Renal pelvis (tissue), 4 donors: Measurements from ENCODE around the gene GALNT10. TPM values are rescaled to one million over a fixed set of nuclear protein-coding genes. Genes with fewer than 3 reads are reported as not detected.

Experiments
- DNase-seq: peaks from one replicate; pipeline ENCODE4 v3.0.0-alpha.2; 2013
- polyA plus RNA-seq, 3 donors: library from polyadenylated mRNA; unstranded; fragments of 120-200 nt; gene quantifications; one replicate each; pipeline ENCODE4 v1.2.1, GENCODE V29; 2013; ENCODE audit not compliant: insufficient read length in 3 of 3

The GALNT10 gene
- polyA plus RNA-seq, 3 donors: 24.3 to 28.7 (median 26.6) TPM

DNA sequence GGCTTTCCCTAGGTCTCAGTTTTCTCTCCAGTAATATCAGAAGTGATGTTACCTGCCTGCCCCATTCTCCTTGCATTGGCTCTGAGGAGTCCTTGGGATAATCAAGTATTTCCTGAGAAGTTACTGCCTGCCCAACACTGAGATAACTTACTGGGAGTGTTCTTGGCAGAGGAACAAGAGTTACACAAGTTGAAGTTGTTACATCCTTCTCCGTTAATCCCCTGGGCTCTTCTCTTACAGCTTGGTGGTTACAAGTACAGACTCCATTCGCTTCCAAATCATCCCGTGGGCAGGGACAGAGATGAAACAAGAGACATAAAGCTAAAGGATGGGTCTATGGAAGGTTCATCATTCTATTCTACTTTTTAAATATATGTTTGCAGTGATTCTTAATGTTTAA lies 181.2 kb downstream of the GALNT10 start:
- DNase-seq: no peak

DNA sequence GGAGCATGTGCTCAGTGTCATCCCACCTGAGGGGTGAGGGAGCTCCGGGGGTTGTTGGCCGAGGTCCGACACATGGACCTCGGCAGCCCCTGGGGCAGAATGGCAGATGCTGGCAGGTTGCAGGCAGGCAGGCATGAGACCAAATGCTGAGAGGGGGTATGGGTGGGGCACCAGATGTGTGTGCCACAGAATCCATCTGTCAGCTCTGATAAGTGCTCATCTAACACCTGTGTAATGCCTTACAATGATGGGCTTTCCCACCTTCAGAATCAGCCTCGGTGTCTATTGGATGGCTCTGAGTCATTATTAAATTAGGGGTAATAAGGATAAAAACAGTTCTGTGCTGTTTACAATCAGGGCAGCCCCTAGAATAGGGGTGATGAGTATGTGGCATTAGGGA lies 182.1 kb downstream of the GALNT10 start:
- no peak for DNase-seq

DNA sequence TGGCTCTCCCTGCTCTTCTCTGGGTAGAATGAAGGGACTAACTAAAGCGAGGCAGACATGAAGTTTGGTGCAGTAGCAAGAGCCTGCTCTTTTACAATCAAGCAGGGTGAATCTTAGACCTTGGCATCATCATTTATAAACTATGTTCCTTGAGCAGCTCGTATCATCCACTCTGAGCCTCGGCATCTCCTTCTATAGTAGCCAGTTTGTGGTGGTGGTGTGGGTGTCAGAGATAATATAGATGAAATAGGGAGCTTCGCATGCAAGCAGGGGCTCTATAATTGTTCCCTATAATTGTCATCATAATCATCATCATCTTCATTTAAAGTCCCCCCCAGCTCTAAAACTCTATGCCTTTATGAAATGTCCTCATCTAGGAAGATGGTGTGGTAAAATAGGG lies 182.8 kb downstream of the GALNT10 start:
- no peak for DNase-seq

DNA sequence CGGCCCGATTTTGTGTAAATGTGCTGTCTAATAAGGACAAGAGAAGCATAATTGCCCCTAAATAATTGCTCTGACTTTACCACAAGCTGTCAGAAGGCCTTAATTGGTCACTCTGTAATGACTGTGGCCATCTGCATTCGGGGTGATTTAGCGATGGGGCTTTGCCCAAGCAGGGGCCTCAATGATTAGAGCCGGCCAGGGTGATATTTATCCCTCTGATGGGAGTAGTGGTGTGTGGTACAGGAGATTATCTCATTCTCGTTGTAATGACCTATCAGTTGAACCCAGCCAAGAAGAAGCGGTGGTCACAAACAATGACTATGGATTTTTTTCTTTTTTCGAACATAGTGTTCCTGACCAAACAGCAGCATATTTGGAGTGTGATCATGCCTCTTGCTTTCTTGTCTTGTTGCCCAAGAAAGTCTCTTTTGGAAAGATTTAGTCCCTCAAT lies 183.2 kb downstream of the GALNT10 start:
- no peak for DNase-seq

DNA sequence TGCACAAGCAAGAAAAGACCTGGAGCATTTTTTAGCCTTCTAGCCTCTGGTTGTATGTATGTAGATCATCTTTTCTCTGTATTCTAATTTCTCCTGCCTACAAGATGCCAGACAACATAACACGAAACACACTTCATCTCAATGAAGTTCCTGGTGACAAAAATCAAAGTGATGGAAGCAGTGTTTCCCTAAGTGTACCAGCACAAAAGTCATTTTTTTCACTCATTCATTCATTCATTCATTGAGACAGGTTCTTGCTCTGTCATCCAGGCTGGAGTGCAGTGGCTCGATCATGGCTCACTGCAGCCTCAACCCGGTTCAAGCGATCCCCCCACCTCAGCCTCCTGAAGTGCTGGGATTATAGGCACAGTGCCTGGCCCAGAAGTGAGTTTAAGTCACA lies 183.7 kb downstream of the GALNT10 start:
- no peak for DNase-seq

DNA sequence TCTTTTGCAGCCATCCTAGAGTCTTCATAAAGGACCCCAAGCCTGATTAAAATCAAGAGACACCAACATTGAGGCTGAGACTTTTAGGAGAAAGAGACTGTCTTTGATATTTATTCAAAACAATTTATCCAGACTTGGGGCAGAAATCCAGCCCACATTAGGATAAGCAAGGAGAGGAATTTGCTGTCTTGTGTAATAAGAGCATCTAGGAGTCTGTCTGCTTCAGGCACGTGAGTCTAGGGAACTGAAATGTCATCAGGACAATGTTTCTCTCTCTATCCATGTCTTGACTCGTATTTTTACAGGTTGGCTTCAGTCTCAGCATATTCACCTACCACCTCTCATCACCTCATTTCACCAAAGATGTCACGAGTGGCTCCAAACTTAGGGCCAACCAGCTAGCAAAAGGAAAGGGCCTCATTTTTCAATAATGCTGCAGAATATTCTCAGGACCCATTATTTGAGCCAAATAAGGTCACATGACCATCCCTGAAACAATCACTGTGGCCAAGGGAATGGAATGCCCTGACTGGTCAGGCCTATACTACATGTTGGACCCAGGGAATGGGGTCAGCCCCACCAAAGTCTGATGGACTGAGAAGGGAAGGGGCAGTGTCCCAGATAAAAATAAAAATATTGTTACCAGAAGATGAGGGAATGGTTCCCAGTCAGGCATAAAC lies 184.9 kb downstream of the GALNT10 start:
- no peak for DNase-seq

DNA sequence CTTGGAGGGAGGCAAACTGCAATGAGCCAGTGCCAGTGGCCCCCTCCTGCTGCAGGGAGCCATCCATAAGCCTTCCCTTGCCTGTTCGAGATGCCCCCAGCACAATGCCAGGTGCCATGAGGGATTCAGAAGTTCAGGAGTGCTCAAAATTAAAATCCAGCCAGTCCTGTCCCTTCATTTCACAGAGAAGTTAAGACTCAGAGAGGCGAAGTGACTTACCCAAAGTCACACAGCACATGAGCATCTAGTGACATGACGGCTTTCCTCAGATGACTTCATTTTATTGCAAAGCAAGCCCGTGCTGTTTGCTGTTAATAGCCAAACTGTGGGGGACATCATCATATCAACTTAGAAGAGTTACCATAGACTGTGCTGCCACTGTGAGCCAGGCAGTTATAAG lies 185.9 kb downstream of the GALNT10 start:
- no peak for DNase-seq

DNA sequence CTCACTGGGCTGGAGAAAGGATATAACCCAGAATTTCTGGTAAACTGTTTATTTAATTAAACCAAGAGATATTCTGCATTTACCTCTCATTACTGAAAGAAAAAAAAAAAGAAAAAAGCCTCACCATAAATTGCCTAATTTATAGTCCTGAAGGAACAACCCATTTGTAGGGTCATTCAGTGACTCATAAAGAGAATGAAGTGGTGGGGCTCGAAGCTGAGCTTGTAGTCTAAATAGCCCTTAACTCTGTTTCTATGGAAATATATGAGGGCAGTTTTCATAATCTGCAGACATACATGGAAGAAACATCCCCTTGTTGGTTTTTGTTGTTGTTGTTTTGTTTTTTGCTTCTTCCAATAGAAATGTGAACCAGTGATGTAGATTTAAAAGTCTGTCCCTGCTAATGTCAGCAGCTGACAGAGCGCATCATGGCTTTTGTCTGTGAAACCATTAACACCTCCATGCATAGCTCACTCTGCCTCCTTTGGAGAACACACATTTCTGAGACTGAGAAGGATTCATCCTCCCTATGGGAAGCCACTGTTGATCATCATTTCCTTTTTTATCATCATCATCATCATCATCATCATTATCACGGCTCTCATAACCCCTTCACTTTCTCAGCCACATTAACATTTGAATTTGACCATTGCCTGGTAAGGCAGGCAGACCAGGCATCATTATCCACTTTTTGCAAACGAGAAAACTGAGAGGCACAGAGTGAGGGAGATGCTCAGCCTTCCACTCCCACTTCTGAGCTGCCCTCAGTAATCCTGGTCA lies 187.4 kb downstream of the GALNT10 start:
- DNase-seq: no peak

DNA sequence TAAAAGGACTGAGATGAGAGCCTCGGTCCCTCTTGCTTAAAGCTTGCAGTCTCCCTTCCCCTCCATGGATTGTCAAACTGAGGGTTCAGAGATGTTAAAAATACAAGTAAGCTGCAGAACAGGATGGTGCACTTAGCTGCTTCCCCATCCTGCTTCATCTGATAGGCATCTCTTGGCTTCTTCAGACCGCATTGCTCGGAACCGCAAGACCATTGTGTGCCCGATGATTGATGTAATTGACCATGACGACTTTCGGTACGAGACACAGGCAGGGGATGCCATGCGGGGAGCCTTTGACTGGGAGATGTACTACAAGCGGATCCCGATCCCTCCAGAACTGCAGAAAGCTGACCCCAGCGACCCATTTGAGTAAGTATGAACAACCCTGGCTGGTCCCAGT lies 189.7 kb downstream of the GALNT10 start:
- no peak for DNase-seq

DNA sequence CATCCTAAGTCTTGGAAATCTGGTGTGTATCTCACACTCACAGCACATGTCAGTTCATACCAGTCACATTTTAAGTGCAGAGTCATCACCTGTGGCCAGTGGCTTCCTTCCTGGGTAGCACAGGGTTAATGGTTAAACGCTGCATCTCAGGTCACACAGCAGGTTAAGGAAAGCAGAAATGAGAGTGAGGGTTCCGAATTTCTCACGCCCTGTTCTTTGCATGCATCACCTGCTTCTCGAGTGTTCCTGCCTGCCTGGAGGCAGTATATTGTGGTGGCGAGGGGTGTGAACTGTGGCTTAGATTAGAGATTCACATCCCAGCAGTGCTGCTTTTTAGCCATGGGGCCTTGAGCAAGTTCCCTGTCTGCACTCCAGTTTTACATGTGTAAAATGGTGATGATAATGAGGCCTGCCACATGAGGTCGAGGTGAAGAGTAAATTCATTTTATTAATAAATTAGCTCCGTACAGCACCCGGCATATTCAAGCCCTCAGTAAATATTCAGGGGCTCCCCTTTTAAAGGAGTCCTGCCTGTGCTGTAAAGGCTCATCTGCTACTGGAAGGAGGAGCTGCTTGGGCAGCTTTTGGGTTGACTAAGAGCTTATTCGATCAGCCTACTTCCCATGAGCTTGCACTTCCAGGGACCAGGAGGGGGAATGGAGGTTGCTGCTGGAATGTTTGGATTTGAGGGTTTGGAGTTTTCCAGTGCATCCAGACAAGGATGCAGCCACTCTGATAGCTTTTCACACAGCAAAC lies 194.1 kb downstream of the GALNT10 start:
- DNase-seq: no peak

DNA sequence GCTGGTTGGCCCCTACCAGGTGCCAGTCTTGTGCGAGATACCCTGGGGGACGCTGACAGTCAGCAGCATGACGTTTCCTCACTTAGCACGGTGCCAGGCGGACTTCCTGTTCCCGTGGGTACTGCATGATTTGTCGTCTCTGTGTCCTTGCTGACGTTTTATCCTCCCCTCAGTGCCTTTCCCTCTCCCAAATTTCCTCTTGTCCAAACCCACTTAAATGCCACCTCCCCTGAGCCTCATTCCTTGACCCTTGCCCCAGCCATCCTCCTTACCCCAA lies 194.6 kb downstream of the GALNT10 start:
- no peak for DNase-seq

DNA sequence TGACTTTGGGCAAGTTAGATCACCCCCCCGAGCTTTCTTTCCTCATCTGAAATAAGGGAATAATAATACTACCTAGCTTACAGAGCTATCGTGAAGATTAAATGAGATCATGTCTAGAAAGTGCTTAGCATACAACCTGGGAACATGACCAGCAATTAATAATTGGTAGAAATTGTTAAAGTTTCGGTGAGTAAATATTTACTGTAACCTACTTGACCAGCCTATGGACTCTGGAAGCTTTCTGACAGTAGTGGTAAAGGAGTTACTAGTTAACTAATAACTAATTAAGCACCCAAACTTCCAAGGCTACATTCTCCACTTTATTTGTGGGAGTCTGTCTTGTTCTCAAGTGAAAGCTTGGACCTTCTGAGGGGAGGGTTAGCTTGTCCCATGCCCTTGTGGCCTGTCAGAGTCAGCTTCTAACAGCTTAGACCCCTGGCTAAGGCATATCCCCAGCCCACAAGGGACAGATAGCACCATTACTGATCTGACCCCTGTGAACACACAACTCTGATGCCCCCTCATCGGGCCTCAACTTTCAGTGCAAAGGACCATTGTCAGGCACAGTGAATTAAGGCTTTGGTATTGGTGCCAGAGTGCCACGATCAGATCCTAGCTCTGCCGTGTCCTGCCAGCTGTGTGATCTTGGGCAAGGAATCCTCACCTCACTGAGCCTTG lies 196.6 kb downstream of the GALNT10 start:
- DNase-seq: no peak

DNA sequence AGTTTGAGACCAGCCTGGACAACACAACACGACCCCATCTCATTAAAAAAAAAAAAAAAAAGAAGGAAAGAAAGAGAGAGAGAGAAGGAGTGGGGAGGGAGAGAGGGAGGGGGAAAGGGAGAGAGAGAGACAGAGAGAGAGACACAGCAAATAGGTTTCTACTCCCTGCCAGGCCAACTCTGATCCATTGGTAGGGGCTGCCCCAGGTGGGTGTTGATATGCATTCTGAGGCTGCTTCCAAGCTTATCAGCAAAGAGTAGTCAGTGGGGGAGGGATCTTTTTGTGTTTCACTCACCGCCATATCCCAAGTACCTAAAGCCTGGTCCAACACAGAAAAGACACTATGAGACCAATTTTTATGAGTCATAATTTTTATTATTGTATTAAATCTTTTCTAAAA lies 198.3 kb downstream of the GALNT10 start:
- DNase-seq: no peak

DNA sequence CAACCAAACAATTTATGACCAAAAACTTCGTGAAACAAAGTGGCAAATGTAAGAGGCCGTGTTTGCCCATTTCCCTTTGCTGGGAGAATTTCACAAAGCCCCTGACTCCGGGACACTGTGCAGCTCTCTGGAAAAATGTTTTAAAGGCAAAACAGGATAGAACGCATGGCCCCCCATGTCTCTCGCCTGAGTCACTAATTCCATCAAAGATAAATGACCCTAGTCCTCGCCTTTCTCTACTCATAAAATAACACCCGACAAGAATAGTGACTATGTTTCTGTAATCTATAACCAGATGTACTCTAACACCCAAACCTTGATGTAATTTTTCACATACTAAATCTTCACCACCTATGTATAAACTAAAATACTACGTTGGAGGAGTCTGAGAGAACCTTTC lies 199.6 kb downstream of the GALNT10 start:
- no peak for DNase-seq

DNA sequence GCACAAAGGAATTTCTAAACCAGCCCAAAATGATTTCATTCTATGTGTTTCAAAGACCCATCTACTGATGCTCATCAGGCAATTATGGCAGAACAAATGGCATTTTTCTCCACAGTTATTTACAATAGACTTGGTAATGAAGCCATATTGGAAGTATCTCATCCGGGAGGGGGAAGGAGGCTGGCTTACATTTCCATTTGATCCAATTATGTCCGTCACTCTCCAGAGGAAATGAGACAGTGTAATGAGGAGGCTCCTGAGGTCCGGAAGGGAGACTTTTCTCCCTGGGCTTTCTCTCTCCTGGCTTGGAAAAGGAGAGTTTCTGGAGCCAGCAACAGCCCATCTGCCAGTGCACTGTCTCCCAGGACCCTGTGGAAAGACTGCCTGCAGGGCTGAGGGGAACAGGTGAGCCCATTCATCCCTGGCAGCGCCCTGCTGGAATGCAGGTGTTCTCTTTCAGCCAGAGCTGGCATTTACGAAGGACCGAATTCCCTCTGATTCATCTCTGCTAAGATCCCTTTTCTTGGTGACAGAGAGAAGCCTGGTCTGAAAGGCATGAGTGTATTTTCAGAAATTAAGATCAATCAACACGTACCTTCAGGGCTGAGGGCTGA lies 200.3 kb downstream of the GALNT10 start:
- no peak for DNase-seq

DNA sequence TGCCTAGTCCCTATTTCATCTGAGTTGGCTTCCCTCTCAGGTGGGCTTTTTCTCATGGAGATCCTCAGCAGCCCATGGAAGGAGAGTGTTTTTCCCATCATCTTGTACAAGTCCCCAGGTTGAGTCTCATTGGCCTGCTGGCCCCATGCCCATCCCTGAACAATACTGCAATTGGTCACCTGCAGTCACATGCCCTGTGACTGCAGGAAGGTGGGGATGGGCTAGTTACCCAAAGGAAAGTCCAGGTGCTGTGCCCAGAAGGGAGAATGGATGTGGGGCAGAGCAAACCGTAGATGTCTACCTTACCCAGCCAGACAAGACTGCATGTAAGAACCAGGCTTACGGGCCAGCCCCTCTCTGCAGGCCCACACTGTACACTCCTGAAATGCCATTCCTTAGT lies 201.3 kb downstream of the GALNT10 start:
- DNase-seq: no peak

DNA sequence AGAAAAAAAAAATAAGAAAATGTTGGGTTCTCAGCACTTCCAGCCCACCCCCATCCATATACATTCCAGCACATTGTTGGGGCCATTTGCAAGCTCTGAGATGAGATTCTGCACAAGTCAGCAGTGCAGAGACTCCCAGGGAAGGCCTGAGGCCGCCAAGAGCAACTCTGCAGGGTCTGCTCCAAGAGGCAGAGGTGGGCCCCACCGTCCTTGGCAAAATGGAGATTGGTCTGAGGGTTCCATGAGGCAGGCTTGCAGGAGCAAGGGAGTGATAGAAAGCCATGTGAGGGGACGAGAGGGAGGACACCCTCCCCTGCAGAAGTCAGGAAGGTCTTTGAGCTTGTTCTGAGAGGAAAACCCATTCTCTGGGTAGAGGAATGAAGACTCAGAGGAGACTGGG lies 203.3 kb downstream of the GALNT10 start:
- no peak for DNase-seq

DNA sequence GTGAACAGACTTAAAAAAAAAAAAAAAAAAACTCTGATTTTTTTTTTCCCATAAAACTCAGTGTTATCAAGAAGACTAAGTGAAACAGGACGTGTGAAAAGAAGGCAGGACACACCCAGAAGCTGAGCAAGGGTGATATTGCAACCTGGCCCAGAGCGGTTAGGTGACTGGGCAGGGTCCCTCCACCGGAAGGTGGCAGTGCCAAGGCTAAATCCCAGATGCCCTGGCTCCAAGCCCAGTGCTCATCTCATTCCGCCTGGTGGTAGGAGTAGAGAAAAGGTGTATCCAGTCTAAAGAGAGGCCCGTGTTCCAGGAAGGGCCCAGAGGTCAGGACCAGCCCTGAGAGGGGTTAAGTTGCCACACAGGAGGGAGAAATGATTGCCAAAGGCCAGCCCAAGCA lies 203.8 kb downstream of the GALNT10 start:
- no peak for DNase-seq

DNA sequence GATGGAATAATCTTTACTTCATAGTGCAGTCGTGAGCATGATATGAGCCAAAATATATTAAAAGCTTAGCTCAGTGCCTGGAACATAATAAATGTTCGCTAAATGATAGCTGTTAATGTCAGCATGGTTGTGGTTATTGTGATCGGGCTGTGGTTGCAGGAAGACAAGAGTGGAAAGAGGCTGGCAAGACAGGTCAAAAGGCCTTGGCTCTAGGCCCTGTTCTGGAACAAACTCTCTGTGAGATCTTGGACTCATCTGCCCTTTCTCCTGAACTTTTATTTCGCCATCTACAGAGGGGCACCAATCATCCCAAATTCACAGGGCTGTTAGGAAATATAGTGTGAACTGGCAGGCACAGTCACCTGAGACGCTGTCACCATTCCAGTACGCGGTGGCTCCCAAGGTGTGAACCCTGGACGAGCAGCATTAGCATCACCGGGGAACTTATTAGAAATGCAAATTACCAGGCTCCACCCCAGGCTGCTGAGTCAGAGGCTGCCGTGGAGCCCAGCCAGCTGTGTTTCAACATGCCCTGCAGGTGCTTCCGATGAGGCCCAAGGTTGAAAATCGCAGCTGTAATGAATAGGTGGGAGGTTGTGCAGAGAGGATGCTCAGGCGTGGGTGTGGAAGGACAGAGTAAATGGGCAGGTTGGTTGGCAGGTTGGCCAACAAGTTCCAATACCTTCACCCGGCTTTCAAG lies 205.0 kb downstream of the GALNT10 start:
- no peak for DNase-seq

DNA sequence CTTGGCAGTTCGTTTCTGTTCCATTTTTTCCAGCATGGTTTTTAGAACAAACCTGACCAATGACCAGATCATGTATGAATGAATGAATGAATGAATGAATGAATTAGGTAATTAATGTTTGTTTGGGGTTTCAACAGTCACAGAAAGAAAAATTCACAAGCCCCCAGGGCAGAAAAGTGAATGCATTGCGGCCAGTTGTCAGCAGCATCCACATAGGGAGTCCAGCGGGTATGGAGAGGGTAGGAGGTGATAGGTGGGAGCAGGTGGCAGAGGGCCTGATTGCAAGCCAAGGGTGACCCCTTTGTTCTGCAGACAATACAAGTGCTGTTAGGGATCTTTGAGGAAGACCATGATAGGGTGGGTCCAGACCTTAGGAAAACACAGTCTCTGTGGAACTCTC lies 205.6 kb downstream of the GALNT10 start:
- DNase-seq: no peak

DNA sequence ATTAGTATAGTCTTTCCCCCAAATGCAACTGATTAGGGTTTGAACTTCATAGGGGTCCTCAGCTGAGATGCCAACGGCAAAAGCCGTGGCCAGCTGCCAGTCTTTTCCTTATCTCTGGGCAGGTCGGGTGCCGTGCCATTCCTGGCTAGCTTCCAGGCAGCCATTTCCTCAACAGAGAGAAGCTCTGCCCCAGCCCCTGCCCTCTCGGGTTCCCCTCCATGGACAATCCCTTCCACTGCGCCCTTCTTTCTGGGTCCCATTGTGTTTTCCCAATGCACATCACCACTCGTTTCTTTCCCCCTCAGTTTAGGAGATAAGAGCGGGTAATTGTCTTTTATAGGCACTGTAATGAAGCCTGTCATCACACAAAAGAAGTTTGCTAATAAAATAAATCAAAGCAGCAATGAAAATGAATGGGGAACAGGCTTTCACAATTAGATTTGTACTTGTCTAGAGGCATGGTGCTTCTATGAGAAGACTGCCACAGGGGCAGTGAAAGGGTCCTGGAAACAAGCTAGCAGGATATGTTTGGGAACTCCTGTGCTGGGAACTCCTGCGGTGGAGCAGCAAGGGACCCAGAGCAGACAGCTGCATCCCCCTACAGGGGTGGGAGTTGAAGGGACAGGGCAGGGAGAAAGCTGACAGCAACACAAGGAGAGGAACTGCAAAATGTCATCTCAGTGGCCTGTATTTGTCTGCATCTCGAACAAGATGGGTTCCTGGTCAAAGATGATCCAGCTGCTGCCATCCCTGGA lies 207.3 kb downstream of the GALNT10 start:
- no peak for DNase-seq
